Measurements from ENCODE around the gene ELFN2.

DNA sequence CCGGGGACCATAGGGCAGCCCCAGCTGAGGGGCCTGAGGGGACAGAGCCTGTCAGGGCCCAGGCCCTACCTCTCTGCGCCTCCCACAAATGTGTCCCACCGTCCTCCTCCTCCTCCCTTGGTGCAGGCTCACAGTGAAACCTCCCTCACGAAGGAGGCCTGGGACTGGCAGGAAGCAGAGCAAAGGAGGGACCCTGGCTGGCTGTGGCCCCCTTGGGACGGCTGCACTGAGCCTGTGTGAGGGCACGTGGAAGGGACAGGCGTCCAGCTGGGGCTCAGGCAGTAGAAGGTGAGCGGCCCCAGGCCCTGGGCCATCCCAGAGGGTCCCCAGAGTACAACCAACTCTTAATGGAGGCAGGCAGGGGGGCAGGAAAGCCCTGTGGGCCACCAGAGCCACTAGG, 60.7 kb downstream of the ELFN2 start:
- TF ChIP-seq CTCF (IDR thresholded peaks at IDR 0.05): no peak
- no peak for TF ChIP-seq EP300 (IDR thresholded peaks at IDR 0.05)
- no peak for TF ChIP-seq POLR2A (IDR thresholded peaks at IDR 0.05)
